NCI-H2029 treated with DMSO at 0.1 percent for 48 hours (cell line): ENCODE data around the gene XYLT2.

ENCODE experiments used
- DNase-seq: peaks from one replicate; lab custom pipeline; 2025; lab: John Stamatoyannopoulos, UW

Gene XYLT2

DNA sequence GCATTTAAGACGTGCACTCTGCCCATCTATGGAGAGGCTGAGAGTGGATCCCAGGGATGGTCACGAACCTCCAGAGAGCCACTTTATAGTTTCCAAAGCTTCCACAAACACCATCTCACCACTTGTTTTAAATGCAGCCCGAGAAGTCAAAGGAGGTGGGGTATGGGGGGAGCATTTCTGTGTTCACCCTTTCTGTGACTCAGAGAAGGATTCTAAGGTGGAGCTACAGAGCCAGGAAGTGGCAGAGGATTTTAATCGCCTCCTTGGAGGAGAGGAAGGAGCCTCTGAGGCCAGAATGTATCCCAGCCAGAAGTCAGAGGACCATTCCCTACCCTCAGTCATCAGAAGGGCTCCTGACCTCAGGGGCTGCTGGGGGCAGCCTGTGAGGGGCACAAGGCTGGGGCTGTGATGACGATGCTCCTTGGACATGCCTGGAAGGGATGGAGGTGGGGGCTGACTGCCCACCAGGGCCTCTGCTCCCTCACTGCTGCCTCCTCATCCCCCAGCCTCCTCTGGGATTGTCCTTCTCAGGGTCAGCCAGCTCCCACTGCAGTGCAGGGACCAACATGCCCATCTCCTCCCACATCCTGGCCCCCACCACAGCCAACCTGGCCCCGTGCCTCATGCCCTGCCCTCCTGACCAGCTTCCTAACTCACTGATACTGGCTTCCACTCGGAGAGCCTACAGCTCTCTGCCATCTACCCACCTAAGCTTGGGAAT is 2.8 kb downstream of the XYLT2 start:
- DNase-seq, result no peak

- no peak for DNase-seq
These were observed 3.3 kb downstream of the XYLT2 start for GRCh38 chr17:50349243-50349600.

DNA sequence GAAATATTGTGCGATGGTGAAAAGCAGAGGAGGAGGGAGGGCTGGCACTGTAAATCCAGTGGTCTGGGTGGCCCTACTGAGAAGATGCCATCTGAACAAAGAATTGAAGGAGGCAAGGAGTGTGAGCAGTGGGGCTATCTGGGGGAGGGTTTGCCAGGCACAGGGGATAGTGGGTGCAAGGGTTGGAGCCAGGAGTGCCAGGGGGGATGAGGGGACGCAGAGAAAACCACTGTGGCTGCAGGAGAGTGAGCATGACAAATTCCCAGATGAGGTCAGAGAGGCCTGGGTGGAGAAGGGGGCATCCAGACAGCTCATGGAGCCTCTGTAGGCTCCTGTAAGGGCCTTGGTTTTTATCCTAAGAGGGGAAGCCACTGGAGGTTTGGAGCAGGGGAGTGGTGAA is 4.8 kb downstream of the XYLT2 start:
- DNase-seq, result no peak

- DNase-seq, result no peak
These were observed 6.3 kb downstream of the XYLT2 start for GRCh38 chr17:50352072-50352692.

DNA sequence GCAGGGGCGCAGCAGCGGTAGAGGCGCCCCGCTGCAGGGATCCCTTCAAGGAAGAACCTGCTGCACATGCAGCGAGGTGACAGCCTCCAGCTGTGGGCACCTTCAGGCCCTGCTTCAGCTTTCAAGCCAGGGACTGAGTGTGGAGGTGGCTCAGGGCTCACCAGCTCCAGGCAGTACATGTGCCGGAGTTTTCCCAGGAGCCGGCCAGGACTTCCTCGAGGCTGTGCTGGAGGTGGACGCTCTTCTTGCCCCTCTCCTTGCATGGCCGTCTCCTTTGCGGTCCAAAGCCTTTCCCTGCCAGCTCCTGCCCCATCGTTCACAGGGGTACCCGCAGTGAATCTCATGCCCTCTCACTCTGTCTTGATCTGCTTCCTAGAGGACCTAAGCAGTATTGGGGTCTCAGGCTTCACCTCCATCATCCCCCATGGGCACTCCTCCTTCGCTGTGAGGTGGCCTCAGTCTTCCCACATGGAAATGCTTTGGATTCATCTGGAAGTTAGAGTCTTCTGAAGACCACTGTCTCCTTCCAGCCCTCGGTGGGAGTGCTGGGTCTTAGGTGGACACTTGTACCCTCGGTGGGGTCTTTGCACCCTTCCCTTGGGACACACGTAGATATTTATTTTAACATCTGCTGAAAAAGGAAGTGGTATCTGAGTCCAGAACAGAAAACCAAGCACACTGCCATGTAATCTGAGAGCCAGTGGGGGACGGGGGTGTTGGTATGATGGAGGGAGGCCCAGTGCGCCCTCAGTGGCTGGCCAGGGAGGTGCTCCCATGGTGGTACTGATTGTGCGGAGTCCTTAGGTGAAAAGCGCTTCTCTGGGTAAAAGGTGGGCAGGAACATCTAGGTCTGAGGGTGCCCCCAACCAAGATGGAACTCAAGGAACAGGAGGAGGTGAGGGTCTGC is 7.0 kb downstream of the XYLT2 start:
- DNase-seq, result no peak

DNA sequence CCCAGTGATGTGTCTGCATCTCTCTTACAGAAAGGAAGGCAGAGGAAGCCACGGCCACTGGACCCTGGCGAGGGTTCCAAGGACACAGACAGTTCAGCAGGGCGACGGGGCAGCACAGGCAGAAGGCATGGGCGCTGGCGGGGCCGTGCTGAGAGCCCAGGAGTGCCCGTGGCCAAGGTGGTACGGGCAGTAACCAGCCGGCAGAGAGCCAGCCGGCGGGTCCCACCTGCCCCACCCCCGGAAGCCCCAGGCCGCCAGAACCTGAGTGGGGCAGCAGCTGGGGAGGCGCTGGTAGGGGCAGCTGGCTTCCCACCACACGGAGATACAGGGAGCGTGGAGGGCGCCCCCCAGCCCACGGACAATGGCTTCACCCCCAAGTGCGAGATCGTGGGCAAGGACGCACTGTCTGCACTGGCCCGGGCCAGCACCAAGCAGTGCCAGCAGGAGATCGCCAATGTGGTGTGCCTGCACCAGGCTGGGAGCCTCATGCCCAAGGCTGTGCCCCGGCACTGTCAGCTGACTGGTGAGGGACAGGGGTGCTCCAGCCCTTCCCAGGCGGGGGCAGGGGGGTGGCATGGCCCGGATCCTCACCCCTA is 7.8 kb downstream of the XYLT2 start:
- DNase-seq, result no peak

DNA sequence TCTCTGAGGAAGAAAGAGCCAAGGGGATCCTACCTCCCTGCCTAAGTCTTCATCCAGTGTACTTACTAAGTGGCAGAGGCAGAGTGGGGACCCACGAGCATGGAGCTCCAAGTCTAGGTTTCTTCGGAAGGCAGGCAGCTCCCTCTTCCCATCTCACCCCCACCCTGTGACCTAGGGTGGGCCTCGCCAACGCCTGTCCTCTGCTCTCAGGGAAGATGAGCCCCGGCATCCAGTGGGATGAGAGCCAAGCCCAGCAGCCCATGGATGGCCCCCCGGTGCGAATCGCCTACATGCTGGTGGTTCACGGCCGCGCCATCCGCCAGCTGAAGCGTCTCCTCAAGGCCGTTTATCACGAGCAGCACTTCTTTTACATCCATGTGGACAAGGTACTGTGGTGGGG is 8.3 kb downstream of the XYLT2 start:
- DNase-seq, result no peak

DNA sequence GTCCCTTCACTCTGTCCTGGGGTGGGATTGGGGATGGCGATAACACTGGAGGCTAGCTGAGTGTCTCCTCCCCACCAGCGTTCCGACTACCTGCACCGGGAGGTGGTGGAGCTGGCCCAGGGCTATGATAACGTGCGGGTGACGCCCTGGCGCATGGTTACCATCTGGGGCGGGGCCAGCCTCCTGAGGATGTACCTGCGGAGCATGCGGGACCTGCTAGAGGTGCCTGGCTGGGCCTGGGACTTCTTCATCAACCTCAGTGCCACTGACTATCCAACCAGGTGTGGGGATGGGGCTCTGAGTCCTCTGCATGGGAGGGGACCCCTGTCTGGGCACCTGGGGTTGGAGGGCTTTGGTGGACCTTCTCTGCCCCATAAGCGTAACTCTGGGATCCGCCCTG is 8.8 kb downstream of the XYLT2 start:
- DNase-seq, result no peak

- DNase-seq, result no peak
These were observed 9.4 kb downstream of the XYLT2 start for GRCh38 chr17:50355336-50355700.

GRCh38 chr17:50355701-50356341 is 9.9 kb downstream of the XYLT2 start:
- DNase-seq, result no peak

GRCh38 chr17:50356418-50356817 is 10.5 kb downstream of the XYLT2 start:
- DNase-seq, result no peak

DNA sequence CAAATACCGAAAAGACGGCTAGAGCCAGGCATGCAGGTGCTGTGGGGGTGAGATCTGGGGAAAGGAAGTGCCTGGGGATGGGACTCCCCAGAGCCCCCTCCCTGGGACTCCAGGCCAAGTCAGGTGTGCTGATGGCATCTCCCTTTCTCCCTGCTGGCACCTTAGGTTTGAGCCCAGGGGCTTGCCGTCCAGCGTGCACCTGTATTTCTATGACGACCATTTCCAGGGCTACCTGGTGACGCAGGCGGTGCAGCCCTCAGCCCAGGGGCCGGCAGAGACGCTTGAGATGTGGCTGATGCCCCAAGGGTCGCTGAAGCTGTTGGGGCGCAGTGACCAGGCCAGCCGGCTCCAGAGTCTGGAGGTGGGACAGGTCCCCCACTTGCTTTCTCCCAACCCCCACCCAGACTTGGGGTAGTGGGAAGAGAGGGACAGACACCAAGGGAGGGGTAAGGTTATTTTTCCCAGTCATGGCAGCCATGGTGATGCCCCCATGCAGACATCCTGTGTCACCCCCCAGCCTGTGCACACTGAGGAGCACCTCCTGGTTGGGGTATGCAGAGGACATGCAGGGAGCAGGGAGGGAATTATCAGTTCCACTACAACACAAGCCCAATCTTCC is 11.1 kb downstream of the XYLT2 start:
- no peak for DNase-seq

GRCh38 chr17:50358177-50358576 is 12.3 kb downstream of the XYLT2 start:
- no peak for DNase-seq

DNA sequence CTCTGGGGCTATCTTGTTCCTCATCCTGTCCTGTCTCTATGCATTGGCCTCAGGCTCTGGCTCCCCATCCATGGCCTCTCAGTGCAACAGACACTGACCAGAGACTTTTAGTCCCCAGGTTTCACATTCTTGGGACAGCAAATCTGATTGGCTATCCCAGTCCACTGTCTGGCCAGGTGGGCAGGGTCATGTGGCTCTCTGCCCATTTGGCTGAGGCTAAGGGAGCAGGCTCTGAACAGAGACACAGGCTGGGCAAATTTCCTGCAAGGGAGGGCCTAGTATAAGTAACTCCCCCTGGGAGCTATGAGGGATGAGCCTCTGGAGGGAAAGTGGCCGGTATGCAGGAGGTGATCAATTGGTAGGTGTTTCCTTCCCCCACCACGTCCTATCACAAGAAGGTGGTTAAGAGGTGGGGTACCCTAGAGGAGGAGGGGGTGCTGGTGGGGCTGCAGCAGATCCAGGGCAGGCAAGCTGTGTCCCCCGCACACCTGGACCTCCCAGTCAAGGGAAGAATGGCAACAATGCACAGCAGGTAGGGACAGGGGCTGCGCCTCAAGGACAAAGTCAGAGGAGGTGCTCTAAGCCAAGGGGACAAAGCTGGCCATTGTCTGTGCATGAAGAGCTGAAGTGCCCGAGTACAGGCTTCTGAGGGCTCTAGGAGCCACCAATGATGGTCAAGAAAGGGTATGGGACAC is 13.2 kb downstream of the XYLT2 start:
- DNase-seq, result no peak

DNA sequence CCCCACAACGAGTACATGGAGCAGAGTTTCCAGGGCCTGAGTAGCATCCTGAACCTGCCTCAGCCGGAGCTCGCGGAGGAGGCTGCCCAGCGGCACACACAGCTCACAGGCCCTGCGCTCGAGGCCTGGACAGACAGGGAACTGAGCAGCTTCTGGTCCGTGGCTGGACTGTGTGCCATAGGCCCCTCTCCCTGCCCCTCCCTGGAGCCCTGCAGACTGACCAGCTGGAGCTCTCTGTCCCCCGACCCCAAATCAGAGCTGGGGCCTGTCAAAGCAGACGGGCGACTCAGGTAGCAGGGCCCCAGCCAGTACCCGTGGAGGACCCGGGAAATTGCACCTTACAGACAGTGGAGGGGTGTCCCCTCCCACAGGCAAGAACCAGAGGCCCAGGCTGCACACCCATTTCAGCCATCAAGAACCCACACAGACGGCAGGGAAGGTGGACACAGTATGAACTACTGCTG is 14.1 kb downstream of the XYLT2 start:
- no peak for DNase-seq

- no peak for DNase-seq
These were observed 14.7 kb downstream of the XYLT2 start for GRCh38 chr17:50360486-50361115.

DNA sequence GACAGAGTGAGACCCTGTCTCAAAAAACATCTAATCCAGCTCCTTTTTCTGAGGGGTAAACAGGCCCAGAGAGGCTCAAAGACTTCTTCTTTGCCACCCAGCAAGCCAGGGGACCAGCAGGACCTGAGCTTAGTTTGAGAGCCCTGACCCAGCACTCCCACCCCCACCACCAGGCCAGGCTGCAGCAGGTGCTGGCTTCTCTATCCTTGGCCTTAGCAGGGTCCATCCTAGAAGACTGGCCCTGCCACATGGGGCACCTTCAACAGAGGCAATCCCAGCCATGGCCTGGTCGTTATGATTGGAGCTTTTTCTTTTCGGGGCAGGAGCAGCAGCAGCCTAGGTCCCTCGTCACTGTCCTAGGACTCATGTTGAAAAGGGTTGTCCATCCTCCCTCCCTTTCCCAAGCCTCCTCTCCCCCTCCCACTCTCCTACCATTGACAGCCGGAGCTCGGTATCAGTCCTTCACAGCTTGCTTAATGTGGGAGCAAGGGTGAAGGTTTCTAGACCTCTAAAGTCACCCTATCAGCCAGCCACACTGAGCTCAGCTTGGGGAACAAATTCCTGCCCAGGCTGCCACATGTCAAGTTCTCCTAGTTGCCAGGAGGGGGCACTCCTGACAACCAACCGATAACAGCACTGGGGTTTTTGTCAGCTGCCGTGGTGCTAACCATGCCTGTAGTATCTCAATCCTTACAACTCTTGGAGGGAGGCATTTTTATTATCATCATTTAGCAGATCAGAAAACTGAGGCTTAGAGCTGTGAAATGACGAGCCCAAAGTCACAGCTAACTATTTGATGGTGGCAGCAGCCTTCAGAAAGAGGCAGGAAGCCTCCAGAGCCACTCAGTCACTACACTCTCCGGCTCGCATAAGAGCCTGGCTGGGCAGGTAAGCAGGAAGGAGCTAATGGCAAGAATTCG is 15.9 kb downstream of the XYLT2 start:
- no peak for DNase-seq

DNA sequence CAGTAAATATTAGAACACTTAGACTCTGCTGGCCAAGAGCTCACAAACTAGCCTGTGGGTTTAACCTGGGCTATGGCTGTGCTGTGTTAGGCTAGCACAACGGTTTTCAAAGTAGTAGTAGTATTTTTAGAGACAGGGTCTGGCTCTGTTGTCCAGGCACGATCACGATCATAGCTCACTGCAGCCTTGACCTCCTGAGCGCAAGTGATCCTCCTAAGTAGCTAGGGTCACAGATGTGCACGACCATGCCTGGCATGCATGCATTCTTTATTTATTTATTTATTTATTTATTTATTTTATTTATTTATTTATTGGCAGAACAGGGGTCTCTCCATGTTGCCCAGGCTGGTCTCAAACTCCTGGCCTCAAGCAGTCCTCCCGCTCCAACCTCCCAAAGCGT is 16.7 kb downstream of the XYLT2 start:
- DNase-seq, result no peak
